ENCODE results near the gene ST6GALNAC2.

DNA sequence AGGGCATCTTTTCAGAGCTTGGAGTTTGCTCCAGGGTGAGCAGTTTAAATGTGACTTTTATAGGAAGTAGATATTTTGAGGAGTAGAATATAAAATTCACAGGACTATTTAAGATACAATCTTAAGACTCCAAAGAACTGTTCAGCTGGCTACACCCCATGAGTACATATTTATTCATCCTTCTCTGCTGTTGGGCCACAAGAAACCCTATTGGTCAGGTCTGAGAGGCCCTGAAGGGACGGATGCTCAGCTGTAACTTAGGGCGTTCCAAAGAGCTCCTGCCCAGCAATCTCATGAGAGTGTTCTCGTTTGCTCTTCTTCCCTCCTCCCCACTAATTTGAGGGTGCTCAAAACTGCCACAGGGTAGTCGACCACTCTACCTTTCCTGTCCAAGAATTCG lies 7.3 kb downstream of the ST6GALNAC2 start:
- TF ChIP-seq, protein P1, sequence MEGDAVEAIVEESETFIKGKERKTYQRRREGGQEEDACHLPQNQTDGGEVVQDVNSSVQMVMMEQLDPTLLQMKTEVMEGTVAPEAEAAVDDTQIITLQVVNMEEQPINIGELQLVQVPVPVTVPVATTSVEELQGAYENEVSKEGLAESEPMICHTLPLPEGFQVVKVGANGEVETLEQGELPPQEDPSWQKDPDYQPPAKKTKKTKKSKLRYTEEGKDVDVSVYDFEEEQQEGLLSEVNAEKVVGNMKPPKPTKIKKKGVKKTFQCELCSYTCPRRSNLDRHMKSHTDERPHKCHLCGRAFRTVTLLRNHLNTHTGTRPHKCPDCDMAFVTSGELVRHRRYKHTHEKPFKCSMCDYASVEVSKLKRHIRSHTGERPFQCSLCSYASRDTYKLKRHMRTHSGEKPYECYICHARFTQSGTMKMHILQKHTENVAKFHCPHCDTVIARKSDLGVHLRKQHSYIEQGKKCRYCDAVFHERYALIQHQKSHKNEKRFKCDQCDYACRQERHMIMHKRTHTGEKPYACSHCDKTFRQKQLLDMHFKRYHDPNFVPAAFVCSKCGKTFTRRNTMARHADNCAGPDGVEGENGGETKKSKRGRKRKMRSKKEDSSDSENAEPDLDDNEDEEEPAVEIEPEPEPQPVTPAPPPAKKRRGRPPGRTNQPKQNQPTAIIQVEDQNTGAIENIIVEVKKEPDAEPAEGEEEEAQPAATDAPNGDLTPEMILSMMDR (conservative IDR thresholded peaks at IDR 0.05; ENCODE audit: low read length): no peak
- TF ChIP-seq EZH2phosphoT487 (IDR thresholded peaks at IDR 0.05; ENCODE audit: borderline replicate concordance): no peak

Measured in Loucy (cell line).